ENCODE data around the gene PANK3. TPM values are rescaled to one million over a fixed set of nuclear protein-coding genes. Genes with fewer than 3 reads are reported as not detected.

Gene PANK3
- total RNA-seq, 1 experiment from 2014 or later, result 82.6 TPM

DNA sequence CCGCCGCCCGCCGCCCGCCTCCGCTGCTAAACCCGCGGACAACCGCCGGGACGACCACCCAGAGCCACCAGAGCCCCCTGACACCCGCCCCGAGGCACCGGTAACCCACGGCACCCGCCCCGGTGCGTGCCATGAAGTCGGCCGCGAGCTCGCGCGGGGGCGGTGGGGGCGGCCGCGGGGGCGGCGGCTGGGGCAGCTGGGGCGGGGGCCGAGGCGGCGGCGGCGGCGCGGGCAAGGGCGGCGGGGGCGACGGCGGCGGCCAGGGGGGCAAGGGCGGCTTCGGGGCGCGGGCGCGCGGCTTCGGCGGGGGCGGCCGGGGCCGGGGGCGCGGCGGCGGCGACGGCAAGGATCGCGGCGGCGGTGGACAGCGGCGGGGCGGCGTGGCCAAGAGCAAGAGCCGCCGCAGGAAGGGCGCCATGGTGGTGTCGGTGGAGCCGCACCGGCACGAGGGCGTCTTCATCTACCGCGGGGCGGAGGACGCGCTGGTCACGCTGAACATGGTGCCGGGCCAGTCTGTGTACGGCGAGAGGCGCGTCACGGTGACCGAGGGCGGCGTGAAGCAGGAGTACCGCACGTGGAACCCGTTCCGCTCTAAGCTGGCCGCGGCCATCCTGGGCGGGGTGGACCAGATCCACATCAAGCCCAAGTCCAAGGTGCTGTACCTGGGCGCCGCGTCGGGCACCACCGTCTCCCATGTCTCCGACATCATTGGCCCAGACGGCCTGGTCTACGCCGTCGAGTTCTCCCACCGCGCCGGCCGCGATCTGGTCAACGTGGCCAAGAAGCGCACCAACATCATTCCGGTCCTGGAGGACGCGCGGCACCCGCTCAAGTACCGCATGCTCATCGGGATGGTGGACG lies 49.6 kb downstream of the PANK3 start:
- peaks cover 4% of the 10 kb centered on the region for H3K23me2 ChIP-seq (ENCODE audit: insufficient read length, low read depth, low read length, poor library complexity, severe bottlenecking)
- no peak overlapping the region for H3K27ac ChIP-seq (ENCODE audit: insufficient read length, low read depth, low read length)
- Mint-ChIP-seq H3K4me3 (peak overlapping the region; percentile 73 to 86), H3K9me3 (peaks cover 3 to 8% of the 10 kb centered on the region in 2 experiments; a peak in 2 of 5 replicates), H3K4me1 (peaks cover 19 to 29% of the 10 kb centered on the region in 2 experiments), H3K27ac (no peak overlapping the region), H3K36me3 (ENCODE audit: insufficient read depth in 1 of 3, low read depth in 3 of 3) (peaks cover 0 to 7% (median 2%) of the 10 kb centered on the region in 3 experiments; a peak in 2 of 7 replicates), H3K27me3 (ENCODE audit: low read depth) (peaks cover 34% of the 10 kb centered on the region)
- H2BK20ac ChIP-seq (ENCODE audit: low read depth, low read length, poor library complexity, severe bottlenecking), result no peak overlapping the region
- no peaks in the 10 kb centered on the region for H3K9me3 ChIP-seq (ENCODE audit: control insufficient read depth, low read depth, low read length)
- H2AK5ac ChIP-seq (ENCODE audit: insufficient read length, low read length), result no peak overlapping the region
- TF ChIP-seq CTCF (conservative IDR thresholded peaks at IDR 0.05), result no peak
- no peak overlapping the region for H4K5ac ChIP-seq (ENCODE audit: insufficient read length, low read depth, low read length)
- H3K4me2 ChIP-seq (ENCODE audit: insufficient read depth, insufficient read length, low read length), result peak overlapping the region; percentile 76
- H3K4me1 ChIP-seq (ENCODE audit: insufficient read depth, low read length), result peaks cover 5% of the 10 kb centered on the region
- peaks cover 7% of the 10 kb centered on the region; the same call in 1 of the 2 replicates for H3K27me3 ChIP-seq (ENCODE audit: insufficient read depth, low read length)
- H3K14ac ChIP-seq (ENCODE audit: insufficient read depth, low read length), result peak overlapping the region; percentile 74; the same call in 1 of the 2 replicates
- H2BK120ac ChIP-seq (ENCODE audit: low read depth, low read length, poor library complexity, severe bottlenecking), result no peak overlapping the region
- peak overlapping the region; percentile 72 for H3K18ac ChIP-seq (ENCODE audit: insufficient read length, low read depth, low read length)
- no peak overlapping the region for H3T11ph ChIP-seq (ENCODE audit: low read length)
- no peaks in the 10 kb centered on the region for H3K79me2 ChIP-seq (ENCODE audit: insufficient read depth, low read length)
- no CpG with 5 or more reads among the region's 125 CpGs for WGBS (ENCODE audit: extremely low coverage, insufficient read length, low lambda C conversion rate)
- H2BK5ac ChIP-seq (ENCODE audit: insufficient read length, low read length), result no peak overlapping the region
- no peaks in the 10 kb centered on the region for H4K20me1 ChIP-seq (ENCODE audit: control insufficient read depth, insufficient read depth, insufficient read length)
- H4K91ac ChIP-seq (ENCODE audit: insufficient read length, low read depth, low read length), result no peak overlapping the region
- H2AFZ ChIP-seq (ENCODE audit: low read length), result no peak overlapping the region
- no peak overlapping the region for H4K8ac ChIP-seq (replicated peaks; ENCODE audit: insufficient read length, low read depth, low read length)
- DNase-seq, result peak; percentile 43
- no peak overlapping the region for H3K56ac ChIP-seq (ENCODE audit: insufficient read length, low read depth, low read length)
- H3K9ac ChIP-seq (ENCODE audit: extremely low read depth, insufficient read length, low read length), result no peak overlapping the region
- H3K79me1 ChIP-seq (ENCODE audit: insufficient read depth, low read depth, low read length, poor library complexity, severe bottlenecking), result no peaks in the 10 kb centered on the region
- H3K23ac ChIP-seq (ENCODE audit: insufficient read length, low read depth, low read length), result no peak overlapping the region
- H2BK15ac ChIP-seq (ENCODE audit: low read depth, low read length), result no peak overlapping the region
- no peak overlapping the region for H3K4ac ChIP-seq (ENCODE audit: low read depth, low read length)
- H2BK12ac ChIP-seq (ENCODE audit: insufficient read length, low read depth, low read length), result no peak overlapping the region
